ENCODE results near the gene ZDHHC11. TPM values are rescaled to one million over a fixed set of nuclear protein-coding genes. Genes with fewer than 3 reads are reported as not detected.

Gene ZDHHC11
- total RNA-seq, 2 experiments from 2014 or later, result 10.7 to 32.0 TPM

DNA sequence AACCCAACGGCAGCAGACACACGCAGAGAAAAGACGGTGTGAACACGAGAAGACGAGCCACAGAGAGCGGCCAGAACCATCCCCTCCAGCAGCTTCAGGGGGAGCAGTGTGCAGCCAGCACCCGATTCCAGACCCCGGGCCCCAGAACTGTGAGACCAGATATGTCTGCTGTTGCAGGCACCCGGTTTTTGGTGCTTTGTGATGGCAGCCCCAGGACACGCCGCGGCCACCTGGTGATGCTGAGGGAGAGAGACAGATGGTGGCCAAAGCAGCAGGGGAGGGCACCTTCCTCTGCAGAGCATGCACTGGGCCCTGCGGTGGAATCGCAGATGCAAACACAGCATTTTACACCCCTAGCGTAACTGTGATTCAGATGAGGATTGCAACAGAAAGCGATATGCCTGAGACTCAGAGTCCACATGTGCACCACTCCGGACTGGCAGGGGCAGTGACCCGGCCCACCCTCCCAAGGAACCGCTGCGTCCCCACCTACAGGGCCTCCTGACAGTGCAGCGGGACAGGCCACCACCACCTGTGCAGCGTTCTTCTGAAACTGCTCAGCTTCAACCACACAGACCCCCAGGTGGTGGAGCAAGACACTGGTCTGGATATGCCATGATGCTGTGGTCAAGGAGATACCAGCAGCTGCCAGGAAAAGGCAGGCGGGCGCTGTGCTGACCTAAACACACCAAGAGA lies 90.3 kb downstream of the ZDHHC11 start:
- no TSS peak for BruUV-seq (replicated peaks)
- no peak overlapping the region for H3K4me3 ChIP-seq (ENCODE audit: low read depth, low read length, poor library complexity, severe bottlenecking)
- POLR2A ChIA-PET, result no interaction called here

DNA sequence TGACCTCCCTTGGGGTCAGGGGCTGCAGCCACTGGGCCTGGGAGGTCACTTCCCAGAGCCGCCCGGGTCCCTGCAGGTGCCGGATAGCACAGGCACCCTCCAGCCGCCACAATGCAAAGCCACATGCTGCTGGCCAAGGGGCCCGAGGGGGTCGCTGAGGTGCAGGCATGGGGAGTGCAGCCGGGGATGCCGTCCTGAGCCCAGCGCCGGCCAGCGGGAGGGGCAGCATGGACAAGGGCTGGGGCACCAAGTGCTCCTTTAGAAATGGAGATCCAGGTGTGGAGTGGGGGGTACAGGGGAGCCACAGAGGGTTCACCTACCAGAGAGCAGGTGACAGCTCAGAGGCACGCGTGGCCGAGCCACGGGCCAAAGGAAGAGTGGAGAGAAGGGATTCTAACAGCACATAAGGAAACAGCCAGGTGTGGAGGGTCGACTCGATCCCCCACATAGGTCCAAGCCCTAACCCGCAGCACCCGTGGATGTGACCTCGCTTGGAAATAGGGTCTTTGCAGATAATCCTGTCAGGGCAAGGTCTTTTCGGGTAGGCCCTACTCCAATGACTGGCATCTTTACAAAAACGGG lies 90.9 kb downstream of the ZDHHC11 start:
- Histone ChIP-seq H3K79me2 (ENCODE audit: insufficient read depth, low read depth, low read length) (no peaks in the 10 kb centered on the region), H4K20me1 (ENCODE audit: insufficient read depth, low read length) (no peaks in the 10 kb centered on the region), H3K4me3 (ENCODE audit: low read depth, low read length, poor library complexity, severe bottlenecking) (no peak overlapping the region), H3K4me1 (ENCODE audit: insufficient read depth, low read length, poor library complexity, severe bottlenecking) (no peaks in the 10 kb centered on the region), H2AFZ (ENCODE audit: low read length) (no peak overlapping the region), H3K36me3 (ENCODE audit: insufficient read depth, low read length) (no peaks in the 10 kb centered on the region), H3K9me3 (ENCODE audit: low read length) (no peaks in the 10 kb centered on the region), H3K4me2 (ENCODE audit: low read length) (no peak overlapping the region), H3K9me2 (ENCODE audit: insufficient read depth, low read length) (no peaks in the 10 kb centered on the region), H3K27ac (ENCODE audit: low read depth, low read length, poor library complexity, severe bottlenecking) (no peak overlapping the region)
- ChIA-PET POLR2A (no interaction called here), CTCF (ENCODE audit: unreplicated experiment) (no interaction called here)
- intact Hi-C loops (cut with micrococcal nuclease; ENCODE audit: unreplicated experiment), result loop anchor here (5.0 kb wide), 1 partner anchor 82 kb away; no protein-coding TSS in a partner anchor
- BruUV-seq (replicated peaks), result no TSS peak
- no peak for DNase-seq (ENCODE audit: low spot score)
- no peak for TF ChIP-seq EZH2phosphoT487 (IDR thresholded peaks at IDR 0.05; ENCODE audit: borderline replicate concordance, low read depth, low read length)
- no peak for TF ChIP-seq CTCF (conservative IDR thresholded peaks at IDR 0.05; ENCODE audit: low read length)

More for the DNA sequence above, 90.3 kb downstream of the ZDHHC11 start:
- intact Hi-C loops (cut with micrococcal nuclease; ENCODE audit: unreplicated experiment), result no loop called here
- no peaks in the 10 kb centered on the region for H3K36me3 ChIP-seq (ENCODE audit: insufficient read depth, low read length)
- CTCF ChIA-PET (ENCODE audit: unreplicated experiment), result no interaction called here
- no peak overlapping the region for H2AFZ ChIP-seq (ENCODE audit: low read length)
- TF ChIP-seq CTCF (conservative IDR thresholded peaks at IDR 0.05; ENCODE audit: low read length), result no peak
- DNase-seq (ENCODE audit: low spot score), result no peak
- H3K79me2 ChIP-seq (ENCODE audit: insufficient read depth, low read depth, low read length), result no peaks in the 10 kb centered on the region
- H3K4me2 ChIP-seq (ENCODE audit: low read length), result no peak overlapping the region
- no peaks in the 10 kb centered on the region for H3K9me3 ChIP-seq (ENCODE audit: low read length)
- H3K4me1 ChIP-seq (ENCODE audit: insufficient read depth, low read length, poor library complexity, severe bottlenecking), result no peaks in the 10 kb centered on the region
- no peak overlapping the region for H3K27ac ChIP-seq (ENCODE audit: low read depth, low read length, poor library complexity, severe bottlenecking)
- H3K9me2 ChIP-seq (ENCODE audit: insufficient read depth, low read length), result no peaks in the 10 kb centered on the region
- no peaks in the 10 kb centered on the region for H4K20me1 ChIP-seq (ENCODE audit: insufficient read depth, low read length)

GRCh38 chr5:759111-759751 lies 91.6 kb downstream of the ZDHHC11 start:
- DNase-seq (ENCODE audit: low spot score), result no peak
- no peaks in the 10 kb centered on the region for H3K9me2 ChIP-seq (ENCODE audit: insufficient read depth, low read length)
- H3K9me3 ChIP-seq (ENCODE audit: low read length), result no peaks in the 10 kb centered on the region
- H3K4me1 ChIP-seq (ENCODE audit: insufficient read depth, low read length, poor library complexity, severe bottlenecking), result no peaks in the 10 kb centered on the region
- no TSS peak for BruUV-seq (replicated peaks)
- ChIA-PET POLR2A (no interaction called here), CTCF (ENCODE audit: unreplicated experiment) (no interaction called here)
- no peaks in the 10 kb centered on the region for H4K20me1 ChIP-seq (ENCODE audit: insufficient read depth, low read length)
- H2AFZ ChIP-seq (ENCODE audit: low read length), result no peak overlapping the region
- no peak overlapping the region for H3K27ac ChIP-seq (ENCODE audit: low read depth, low read length, poor library complexity, severe bottlenecking)
- no peak overlapping the region for H3K4me3 ChIP-seq (ENCODE audit: low read depth, low read length, poor library complexity, severe bottlenecking)
- H3K79me2 ChIP-seq (ENCODE audit: insufficient read depth, low read depth, low read length), result no peaks in the 10 kb centered on the region
- TF ChIP-seq EZH2phosphoT487 (IDR thresholded peaks at IDR 0.05; ENCODE audit: borderline replicate concordance, low read depth, low read length), result no peak
- TF ChIP-seq CTCF (conservative IDR thresholded peaks at IDR 0.05; ENCODE audit: low read length), result no peak
- intact Hi-C loops (cut with micrococcal nuclease; ENCODE audit: unreplicated experiment), result loop anchor here (5.0 kb wide), 1 partner anchor 83 kb away; no protein-coding TSS in a partner anchor
- no peak overlapping the region for H3K4me2 ChIP-seq (ENCODE audit: low read length)
- no peaks in the 10 kb centered on the region for H3K36me3 ChIP-seq (ENCODE audit: insufficient read depth, low read length)
